ACC112 (cell line): ENCODE results near the gene VPS18.

Source experiments
- H2AFZ ChIP-seq: fragments of 200-600 bp; sonication (generic); one replicate; pipeline ENCODE4 v1.6.0; 2017; ENCODE audit warnings: antibody characterized with exemption, low read length; ENCODE audit not compliant: unreplicated experiment
- H3K27ac ChIP-seq: fragments of 200-600 bp; sonication (generic); 2 replicates; pipeline ENCODE4 v1.5.1; 2014; ENCODE audit warnings: low read depth, mild to moderate bottlenecking, antibody characterized with exemption, low read length, moderate library complexity
- H3K27me3 ChIP-seq: fragments of 200-600 bp; sonication (generic); 2 replicates; pipeline ENCODE4 v1.6.1; 2014; ENCODE audit warnings: mild to moderate bottlenecking, antibody characterized with exemption, low read length, moderate library complexity, mixed read lengths; ENCODE audit not compliant: insufficient read depth
- H3K36me3 ChIP-seq: fragments of 200-600 bp; sonication (generic); 2 replicates; pipeline ENCODE4 v1.6.1; 2016; ENCODE audit warnings: mild to moderate bottlenecking, antibody characterized with exemption, low read length, moderate library complexity, mixed read lengths; ENCODE audit not compliant: insufficient read depth
- H3K4me1 ChIP-seq: fragments of 200-600 bp; sonication (generic); one replicate; pipeline ENCODE4 v1.6.1; 2016; ENCODE audit warnings: low read length, mixed read lengths; ENCODE audit not compliant: insufficient read depth, unreplicated experiment, control insufficient read depth
- H3K4me3 ChIP-seq: fragments of 200-600 bp; sonication (generic); 2 replicates; pipeline ENCODE4 v1.5.1; 2014; ENCODE audit warnings: mild to moderate bottlenecking, low read depth, low read length
- H3K79me2 ChIP-seq: fragments of 200-600 bp; sonication (generic); one replicate; pipeline ENCODE4 v1.6.0; 2016; ENCODE audit warnings: low read length; ENCODE audit not compliant: control insufficient read depth, unreplicated experiment, insufficient read depth

VPS18 gene

GRCh38 chr15:40925495-40925862, 31.2 kb downstream of the VPS18 start:
- Histone ChIP-seq H3K4me3 (no peak overlapping the region), H3K27ac (no peak overlapping the region), H3K36me3 (no peaks in the 10 kb centered on the region), H2AFZ (no peak overlapping the region), H3K4me1 (peaks cover 11% of the 10 kb centered on the region), H3K79me2 (no peaks in the 10 kb centered on the region), H3K27me3 (peaks cover 48% of the 10 kb centered on the region)

GRCh38 chr15:40925863-40926658, 31.8 kb downstream of the VPS18 start:
- Histone ChIP-seq H2AFZ (no peak overlapping the region), H3K79me2 (no peaks in the 10 kb centered on the region), H3K4me3 (peak overlapping the region; percentile 39; the same call in 1 of the 2 replicates), H3K27ac (no peak overlapping the region), H3K36me3 (no peaks in the 10 kb centered on the region), H3K4me1 (peaks cover 14% of the 10 kb centered on the region), H3K27me3 (peaks cover 53% of the 10 kb centered on the region)

- Histone ChIP-seq H3K36me3 (no peaks in the 10 kb centered on the region), H3K79me2 (no peaks in the 10 kb centered on the region), H3K4me1 (peaks cover 14% of the 10 kb centered on the region), H3K4me3 (no peak overlapping the region), H2AFZ (no peak overlapping the region), H3K27me3 (peaks cover 58% of the 10 kb centered on the region), H3K27ac (no peak overlapping the region)
These were observed 32.6 kb downstream of the VPS18 start for GRCh38 chr15:40926659-40927494.

- H3K4me1 ChIP-seq: peaks cover 14% of the 10 kb centered on the region
- no peaks in the 10 kb centered on the region for H3K36me3 ChIP-seq
- no peak overlapping the region for H2AFZ ChIP-seq
- H3K4me3 ChIP-seq: peak overlapping the region; percentile 60; the same call in 1 of the 2 replicates
- H3K27ac ChIP-seq: no peak overlapping the region
- H3K27me3 ChIP-seq: peaks cover 58% of the 10 kb centered on the region
- H3K79me2 ChIP-seq: no peaks in the 10 kb centered on the region
These were observed 33.2 kb downstream of the VPS18 start for GRCh38 chr15:40927495-40927872.

GRCh38 chr15:40927873-40928806, 33.9 kb downstream of the VPS18 start:
- Histone ChIP-seq H2AFZ (no peak overlapping the region), H3K27me3 (peaks cover 58% of the 10 kb centered on the region), H3K4me3 (peak overlapping the region; percentile 72), H3K36me3 (no peaks in the 10 kb centered on the region), H3K79me2 (no peaks in the 10 kb centered on the region), H3K4me1 (peaks cover 14% of the 10 kb centered on the region), H3K27ac (no peak overlapping the region)

GRCh38 chr15:40928821-40929659, 34.8 kb downstream of the VPS18 start, which contains the start of gene DLL4:
TSS of gene DLL4 (plus strand) at chr15:40929340. CDS start at chr15:40929669, 329 bp downstream.
- Histone ChIP-seq H3K4me3 (peak within 1 kb of the TSS; percentile 72), H3K36me3 (no peaks in the 10 kb centered on the region), H2AFZ (no peak within 1 kb of the TSS), H3K79me2 (no peaks in the 10 kb centered on the region), H3K27ac (no peak within 1 kb of the TSS), H3K27me3 (peaks cover 58% of the 10 kb centered on the region), H3K4me1 (peaks cover 14% of the 10 kb centered on the region)

GRCh38 chr15:40929660-40930429, 35.6 kb downstream of the VPS18 start:
- Histone ChIP-seq H3K36me3 (no peaks in the 10 kb centered on the region), H3K27ac (no peak overlapping the region), H3K27me3 (peaks cover 58% of the 10 kb centered on the region), H3K4me1 (peaks cover 14% of the 10 kb centered on the region), H3K4me3 (peak overlapping the region; percentile 72), H3K79me2 (no peaks in the 10 kb centered on the region), H2AFZ (no peak overlapping the region)

- H3K4me1 ChIP-seq: peaks cover 14% of the 10 kb centered on the region
- no peaks in the 10 kb centered on the region for H3K36me3 ChIP-seq
- H2AFZ ChIP-seq: no peak overlapping the region
- H3K27ac ChIP-seq: no peak overlapping the region
- peak overlapping the region; percentile 72 for H3K4me3 ChIP-seq
- H3K27me3 ChIP-seq: peaks cover 57% of the 10 kb centered on the region
- no peaks in the 10 kb centered on the region for H3K79me2 ChIP-seq
These were observed 36.4 kb downstream of the VPS18 start for GRCh38 chr15:40930430-40931299.
